Left ventricle myocardium inferior (tissue), 1 donor: ENCODE measurements around the gene NLRP1. TPM values are rescaled to one million over a fixed set of nuclear protein-coding genes. Genes with fewer than 3 reads are reported as not detected.

Experiments used
- DNase-seq: peaks from one replicate; pipeline ENCODE4 v3.0.0-alpha.2; 2020
- H3K27ac ChIP-seq: fragments of 200-600 bp; replicated peaks from 2 replicates; pipeline ENCODE4 v1.8.0; 2021
- H3K27me3 ChIP-seq: fragments of 200-600 bp; 2 replicates; pipeline ENCODE4 v1.8.0; 2021; ENCODE audit warnings: low read depth
- H3K36me3 ChIP-seq: fragments of 200-600 bp; 2 replicates; pipeline ENCODE4 v1.8.0; 2021
- H3K4me1 ChIP-seq: fragments of 200-600 bp; 2 replicates; pipeline ENCODE4 v1.8.0; 2021
- H3K4me3 ChIP-seq: fragments of 200-600 bp; 2 replicates; pipeline ENCODE4 v1.8.0; 2021; ENCODE audit warnings: mild to moderate bottlenecking, moderate library complexity
- H3K9me3 ChIP-seq: fragments of 200-600 bp; replicated peaks from 2 replicates; pipeline ENCODE4 v1.8.0; 2021
- intact Hi-C: fragments of 100-400 bp; cut with micrococcal nuclease; formaldehyde crosslinking; loops from one replicate; pipeline ENCODE4 v1.11.0; 2022
- total RNA-seq: library from RNA; stranded (reverse); fragmentation: NEBNext Ultra II Directional; extraction: Animal tissue kit (Norgen Biotek cat#: 25700); gene quantifications from one replicate; pipeline ENCODE4 v1.2.1, GENCODE V29; 2021
- TF ChIP-seq, protein P1 (sequence below): fragments of 200-600 bp; IDR thresholded peaks from 2 replicates; pipeline ENCODE4 v1.8.0; 2021; ENCODE audit warnings: antibody characterized with exemption, mild to moderate bottlenecking, borderline replicate concordance
- donor health status: DM: no; HTN: yes; CAD: no; lungs with severe emphysema.

The NLRP1 gene
- total RNA-seq, 1 donor from 2014 or later = 8.3 TPM

GRCh38 chr17:5480962-5481361, 103.3 kb downstream of the NLRP1 start:
- intact Hi-C loops = no loop called here

GRCh38 chr17:5478992-5479391, 105.3 kb downstream of the NLRP1 start:
- Histone ChIP-seq H3K27me3 (no peaks in the 10 kb centered on the region), H3K4me3 (no peak overlapping the region), H3K27ac (no peak overlapping the region)

More at GRCh38 chr17:5480962-5481361, 103.3 kb downstream of the NLRP1 start:
- peaks cover 18% of the 10 kb centered on the region for H3K4me1 ChIP-seq
- TF ChIP-seq, protein P1, sequence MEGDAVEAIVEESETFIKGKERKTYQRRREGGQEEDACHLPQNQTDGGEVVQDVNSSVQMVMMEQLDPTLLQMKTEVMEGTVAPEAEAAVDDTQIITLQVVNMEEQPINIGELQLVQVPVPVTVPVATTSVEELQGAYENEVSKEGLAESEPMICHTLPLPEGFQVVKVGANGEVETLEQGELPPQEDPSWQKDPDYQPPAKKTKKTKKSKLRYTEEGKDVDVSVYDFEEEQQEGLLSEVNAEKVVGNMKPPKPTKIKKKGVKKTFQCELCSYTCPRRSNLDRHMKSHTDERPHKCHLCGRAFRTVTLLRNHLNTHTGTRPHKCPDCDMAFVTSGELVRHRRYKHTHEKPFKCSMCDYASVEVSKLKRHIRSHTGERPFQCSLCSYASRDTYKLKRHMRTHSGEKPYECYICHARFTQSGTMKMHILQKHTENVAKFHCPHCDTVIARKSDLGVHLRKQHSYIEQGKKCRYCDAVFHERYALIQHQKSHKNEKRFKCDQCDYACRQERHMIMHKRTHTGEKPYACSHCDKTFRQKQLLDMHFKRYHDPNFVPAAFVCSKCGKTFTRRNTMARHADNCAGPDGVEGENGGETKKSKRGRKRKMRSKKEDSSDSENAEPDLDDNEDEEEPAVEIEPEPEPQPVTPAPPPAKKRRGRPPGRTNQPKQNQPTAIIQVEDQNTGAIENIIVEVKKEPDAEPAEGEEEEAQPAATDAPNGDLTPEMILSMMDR = no peak
- DNase-seq = no peak
- no peaks in the 10 kb centered on the region for H3K9me3 ChIP-seq
- H3K27ac ChIP-seq = no peak overlapping the region
- peaks cover 84% of the 10 kb centered on the region for H3K36me3 ChIP-seq
- no peaks in the 10 kb centered on the region for H3K27me3 ChIP-seq
- no peak overlapping the region for H3K4me3 ChIP-seq

DNA sequence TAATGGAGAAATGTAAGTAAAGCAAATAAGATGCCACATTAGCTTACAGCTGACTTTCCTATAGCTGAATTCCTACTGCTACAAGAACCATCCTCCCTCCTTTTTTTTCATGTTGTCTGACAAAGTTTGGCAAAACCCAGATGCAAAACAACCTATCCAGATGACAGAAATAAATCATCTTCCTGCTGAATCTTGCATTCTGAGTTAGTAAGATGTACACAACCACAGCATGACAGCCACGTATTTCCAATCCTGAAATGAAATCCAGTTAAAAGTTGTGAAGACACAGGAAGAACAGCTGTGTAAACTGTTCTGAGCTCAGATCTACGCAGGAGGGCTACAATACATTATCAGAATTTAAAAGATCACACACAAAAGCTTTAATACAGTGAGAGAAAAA, 110.4 kb downstream of the NLRP1 start:
- Histone ChIP-seq H3K4me3 (no peak overlapping the region), H3K27me3 (no peaks in the 10 kb centered on the region), H3K4me1 (peaks cover 6% of the 10 kb centered on the region), H3K36me3 (peaks cover 68% of the 10 kb centered on the region), H3K27ac (no peak overlapping the region), H3K9me3 (no peaks in the 10 kb centered on the region)
- DNase-seq = no peak
- intact Hi-C loops = no loop called here
- TF ChIP-seq, protein P1 = no peak

More at GRCh38 chr17:5478992-5479391, 105.3 kb downstream of the NLRP1 start:
- Histone ChIP-seq H3K4me1 (no peaks in the 10 kb centered on the region), H3K9me3 (no peaks in the 10 kb centered on the region), H3K36me3 (peaks cover 95% of the 10 kb centered on the region)
- intact Hi-C loops = no loop called here
- TF ChIP-seq, protein P1 = no peak
- DNase-seq = no peak

DNA sequence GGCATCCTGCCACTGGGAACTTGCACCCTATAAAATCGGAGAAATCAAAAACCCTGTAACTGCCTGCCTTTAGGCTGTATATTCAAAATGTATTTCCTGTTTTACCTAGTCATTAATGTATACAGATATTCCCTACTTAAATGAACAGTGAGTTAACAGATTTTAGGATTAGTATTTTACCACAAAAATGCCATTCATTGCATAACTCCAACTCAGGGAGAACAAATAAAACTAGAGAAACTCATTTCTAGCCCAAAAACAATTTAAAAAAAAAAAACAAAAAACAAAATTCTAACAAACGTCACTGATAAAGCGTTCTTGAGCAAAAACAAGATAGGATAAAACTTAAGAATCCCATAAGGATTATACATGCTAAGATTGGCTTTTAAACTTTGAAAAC, 111.8 kb downstream of the NLRP1 start:
- Histone ChIP-seq H3K27ac (no peak overlapping the region), H3K36me3 (peaks cover 54% of the 10 kb centered on the region), H3K27me3 (no peaks in the 10 kb centered on the region), H3K4me3 (no peak overlapping the region), H3K4me1 (peaks cover 18% of the 10 kb centered on the region), H3K9me3 (no peaks in the 10 kb centered on the region)
- TF ChIP-seq, protein P1 = no peak
- DNase-seq = no peak
- intact Hi-C loops = no loop called here

- TF ChIP-seq, protein P1 = no peak
- no peaks in the 10 kb centered on the region for H3K9me3 ChIP-seq
- H3K36me3 ChIP-seq = peaks cover 10% of the 10 kb centered on the region
- no peaks in the 10 kb centered on the region for H3K27me3 ChIP-seq
- no peak for DNase-seq
- peak overlapping the region; percentile 84 for H3K27ac ChIP-seq
- H3K4me3 ChIP-seq = peak overlapping the region; percentile 98
- intact Hi-C loops = no loop called here
- H3K4me1 ChIP-seq = peaks cover 28% of the 10 kb centered on the region
Measured at GRCh38 chr17:5468075-5468473, 116.2 kb downstream of the NLRP1 start.
